Chondrocyte (in vitro differentiated cells): ENCODE results near the gene SCNN1B. TPM values are rescaled to one million over a fixed set of nuclear protein-coding genes. Genes with fewer than 3 reads are reported as not detected.

Source experiments
- DNase-seq: peaks from one replicate; pipeline ENCODE4 v3.0.0; 2021; ENCODE audit warnings: mixed read lengths, low spot score
- H3K27ac Mint-ChIP-seq: one replicate; pipeline ENCODE4 v1.8.0; 2021; ENCODE audit warnings: mild to moderate bottlenecking, moderate library complexity, mixed read lengths; ENCODE audit not compliant: unreplicated experiment
- H3K27me3 Mint-ChIP-seq: 2 replicates; pipeline ENCODE4 v1.8.0; 2021; ENCODE audit warnings: low read depth, mixed read lengths
- H3K36me3 Mint-ChIP-seq: 2 replicates; pipeline ENCODE4 v1.8.0; 2021; ENCODE audit warnings: low read depth, mixed read lengths
- H3K4me1 Mint-ChIP-seq: 2 replicates; pipeline ENCODE4 v1.8.0; 2021; ENCODE audit warnings: low read depth, mild to moderate bottlenecking, mixed read lengths
- H3K4me3 Mint-ChIP-seq: one replicate; pipeline ENCODE4 v1.8.0; 2021; ENCODE audit warnings: mild to moderate bottlenecking, moderate library complexity, mixed read lengths; ENCODE audit not compliant: unreplicated experiment
- H3K9me3 Mint-ChIP-seq: 2 replicates; pipeline ENCODE4 v1.8.0; 2021; ENCODE audit warnings: low read depth, mixed read lengths
- CTCF ChIP-seq: fragments of 200-600 bp; sonication (generic); IDR thresholded peaks from 2 replicates; pipeline ENCODE4 v1.5.0; 2021; ENCODE audit warnings: antibody characterized with exemption, mild to moderate bottlenecking, moderate library complexity
- total RNA-seq: library from RNA; stranded (reverse); gene quantifications from 3 replicates; pipeline ENCODE4 v1.2.1, GENCODE V29; 2021

SCNN1B gene
- total RNA-seq, 1 donor from 2014 or later: not detected

GRCh38 chr16:23368469-23368868 lies 66.4 kb downstream of the SCNN1B start:
- no peak overlapping the region for H3K4me3 Mint-ChIP-seq
- H3K27ac Mint-ChIP-seq: no peak overlapping the region
- TF ChIP-seq CTCF: no peak
- peaks cover 18% of the 10 kb centered on the region for H3K27me3 Mint-ChIP-seq
- no peaks in the 10 kb centered on the region for H3K4me1 Mint-ChIP-seq
- H3K9me3 Mint-ChIP-seq: no peaks in the 10 kb centered on the region
- no peak for DNase-seq
- H3K36me3 Mint-ChIP-seq: no peaks in the 10 kb centered on the region

- DNase-seq: no peak
- Mint-ChIP-seq H3K9me3 (no peaks in the 10 kb centered on the region), H3K36me3 (no peaks in the 10 kb centered on the region), H3K4me1 (no peaks in the 10 kb centered on the region), H3K4me3 (no peak overlapping the region), H3K27me3 (peaks cover 20% of the 10 kb centered on the region), H3K27ac (no peak overlapping the region)
- TF ChIP-seq CTCF: no peak
These were observed 67.3 kb downstream of the SCNN1B start for GRCh38 chr16:23369416-23369815.

GRCh38 chr16:23371368-23371767 lies 69.3 kb downstream of the SCNN1B start:
- Mint-ChIP-seq H3K27me3 (peaks cover 23% of the 10 kb centered on the region), H3K36me3 (no peaks in the 10 kb centered on the region), H3K27ac (no peak overlapping the region), H3K4me1 (no peaks in the 10 kb centered on the region), H3K9me3 (no peaks in the 10 kb centered on the region), H3K4me3 (no peak overlapping the region)
- DNase-seq: no peak
- no peak for TF ChIP-seq CTCF

GRCh38 chr16:23373436-23374219 lies 71.5 kb downstream of the SCNN1B start:
- no peaks in the 10 kb centered on the region for H3K9me3 Mint-ChIP-seq
- H3K27ac Mint-ChIP-seq: no peak overlapping the region
- DNase-seq: no peak
- peaks cover 20% of the 10 kb centered on the region for H3K27me3 Mint-ChIP-seq
- no peak overlapping the region for H3K4me3 Mint-ChIP-seq
- no peaks in the 10 kb centered on the region for H3K4me1 Mint-ChIP-seq
- H3K36me3 Mint-ChIP-seq: no peaks in the 10 kb centered on the region
- no peak for TF ChIP-seq CTCF

GRCh38 chr16:23374721-23375510 lies 72.8 kb downstream of the SCNN1B start:
- no peaks in the 10 kb centered on the region for H3K36me3 Mint-ChIP-seq
- no peak for TF ChIP-seq CTCF
- H3K27me3 Mint-ChIP-seq: peaks cover 29% of the 10 kb centered on the region
- H3K9me3 Mint-ChIP-seq: no peaks in the 10 kb centered on the region
- no peak for DNase-seq
- H3K4me1 Mint-ChIP-seq: no peaks in the 10 kb centered on the region
- H3K4me3 Mint-ChIP-seq: no peak overlapping the region
- no peak overlapping the region for H3K27ac Mint-ChIP-seq
